Natural killer cell (primary cell): Measurements from ENCODE around the gene MYBPH. TPM values are rescaled to one million over a fixed set of nuclear protein-coding genes. Genes with fewer than 3 reads are reported as not detected.

Source experiments
- ATAC-seq, 3 donors: fragments of 150-1000 bp in 2 of 3; fragments of 200-7000 bp in 1 of 3; cut with Tn5 transposase; 1 replicate in 1 of 3; 2 replicates in 2 of 3; pipeline ENCODE4 v1.10.0; 2021; ENCODE audit warnings: mild to moderate bottlenecking in 2 of 3, moderate library complexity in 2 of 3
- DNase-seq, 2 donors: peaks; one replicate each; pipeline versions ENCODE4 v3.0.0 to v3.0.0-alpha.2; 2013 to 2021; ENCODE audit warnings: mixed read lengths in 1 of 2
- H3K27ac ChIP-seq: one replicate; pipeline ENCODE4 v1.5.1; 2013; ENCODE audit warnings: mild to moderate bottlenecking, low read length
- H3K27me3 ChIP-seq: one replicate; pipeline ENCODE4 v1.6.1; 2013; ENCODE audit warnings: low read length; ENCODE audit not compliant: control insufficient read depth, insufficient read depth
- H3K36me3 ChIP-seq: one replicate; pipeline ENCODE4 v1.6.1; 2013; ENCODE audit warnings: low read length; ENCODE audit not compliant: control insufficient read depth, insufficient read depth
- H3K4me1 ChIP-seq: one replicate; pipeline ENCODE4 v1.6.1; 2013; ENCODE audit warnings: low read length; ENCODE audit not compliant: control insufficient read depth, insufficient read depth
- H3K4me3 ChIP-seq: one replicate; pipeline ENCODE4 v1.5.1; 2013; ENCODE audit warnings: low read length
- H3K9me3 ChIP-seq: one replicate; pipeline ENCODE4 v1.6.1; 2013; ENCODE audit warnings: low read length; ENCODE audit not compliant: control insufficient read depth, insufficient read depth
- H3K27ac Mint-ChIP-seq, 2 donors: one replicate each; pipeline ENCODE4 v1.8.0; 2022; ENCODE audit warnings: mild to moderate bottlenecking in 2 of 2, mixed read lengths in 2 of 2, moderate library complexity in 1 of 2
- H3K27me3 Mint-ChIP-seq, 2 donors: one replicate each; pipeline ENCODE4 v1.8.0; 2022; ENCODE audit warnings: low read depth in 2 of 2, mixed read lengths in 2 of 2
- H3K36me3 Mint-ChIP-seq: one replicate; pipeline ENCODE4 v1.8.0; 2022; ENCODE audit warnings: mixed read lengths
- H3K4me1 Mint-ChIP-seq, 2 donors: one replicate each; pipeline ENCODE4 v1.8.0; 2022; ENCODE audit warnings: mixed read lengths in 2 of 2
- H3K4me3 Mint-ChIP-seq: one replicate; pipeline ENCODE4 v1.8.0; 2022; ENCODE audit warnings: mild to moderate bottlenecking, moderate library complexity, mixed read lengths
- H3K9me3 Mint-ChIP-seq, 2 donors: one replicate each; pipeline ENCODE4 v1.8.0; 2022; ENCODE audit warnings: mixed read lengths in 2 of 2
- CTCF ChIP-seq: fragments of 200-600 bp; IDR thresholded peaks from one replicate; pipeline ENCODE4 v1.8.0; 2022; ENCODE audit warnings: antibody characterized with exemption
- WGBS: methylation state at CpG from one replicate; pipeline ENCODE4 v1.1.7; 2013; ENCODE audit warnings: missing lambda C conversion rate; ENCODE audit not compliant: insufficient coverage; 5-methylcytosine and 5-hydroxymethylcytosine counted together
- intact Hi-C: fragments of 100-400 bp; cut with micrococcal nuclease; formaldehyde crosslinking; loops from one replicate; pipeline ENCODE4 v1.14.2; 2022
- total RNA-seq, 4 donors: library from RNA; stranded (reverse); fragments of 120-200 nt in 1 of 4; gene quantifications; one replicate each; pipeline versions ENCODE4 v1.2.3 to v1.2.4, GENCODE V29; 2013 to 2022

The MYBPH gene
- total RNA-seq, 3 donors from 2014 or later (not counting 1 experiment from before 2014, with no cell fraction given) = not detected

- H3K36me3 ChIP-seq = no peaks in the 10 kb centered on the region
- no peak for TF ChIP-seq CTCF
- no peaks in the 10 kb centered on the region for H3K9me3 ChIP-seq
- peaks cover 8% of the 10 kb centered on the region for H3K4me1 ChIP-seq
- Mint-ChIP-seq H3K27ac (no peak overlapping the region), H3K4me3 (no peak overlapping the region), H3K4me1 (peaks cover 0 to 8% of the 10 kb centered on the region in 2 donors), H3K9me3 (no peaks in the 10 kb centered on the region), H3K27me3 (peaks cover 12 to 14% of the 10 kb centered on the region in 2 donors), H3K36me3 (no peaks in the 10 kb centered on the region)
- ATAC-seq = no peak
- H3K4me3 ChIP-seq = no peak overlapping the region
- intact Hi-C loops = no loop called here
- no peaks in the 10 kb centered on the region for H3K27me3 ChIP-seq
- H3K27ac ChIP-seq = no peak overlapping the region
- 87% methylated on average over 8 of the region's 8 CpGs for WGBS
- no peak for DNase-seq
Measured at GRCh38 chr1:203219934-203220333, 44.3 kb upstream of the MYBPH start.

GRCh38 chr1:203219171-203219570 lies 43.5 kb upstream of the MYBPH start:
- WGBS = 100% methylated on average over 1 of the region's 1 CpG
- Histone ChIP-seq H3K9me3 (no peaks in the 10 kb centered on the region), H3K4me3 (no peak overlapping the region), H3K27ac (no peak overlapping the region), H3K4me1 (peaks cover 8% of the 10 kb centered on the region), H3K27me3 (no peaks in the 10 kb centered on the region), H3K36me3 (no peaks in the 10 kb centered on the region)
- H3K4me1 Mint-ChIP-seq = peaks cover 0 to 8% of the 10 kb centered on the region in 2 donors
- no peak overlapping the region for H3K4me3 Mint-ChIP-seq
- H3K27me3 Mint-ChIP-seq = peaks cover 12 to 14% of the 10 kb centered on the region in 2 donors
- no peak overlapping the region for H3K27ac Mint-ChIP-seq
- no peak for TF ChIP-seq CTCF
- intact Hi-C loops = no loop called here
- no peak for ATAC-seq
- no peak for DNase-seq
- no peaks in the 10 kb centered on the region for H3K36me3 Mint-ChIP-seq
- no peaks in the 10 kb centered on the region for H3K9me3 Mint-ChIP-seq

- intact Hi-C loops = no loop called here
Measured at GRCh38 chr1:203217668-203218067, 42.0 kb upstream of the MYBPH start.

More at GRCh38 chr1:203217668-203218067, 42.0 kb upstream of the MYBPH start:
- Mint-ChIP-seq H3K4me1 (peaks cover 0 to 8% of the 10 kb centered on the region in 2 donors), H3K27me3 (peaks cover 20% of the 10 kb centered on the region in 2 donors), H3K4me3 (no peak overlapping the region), H3K36me3 (no peaks in the 10 kb centered on the region), H3K9me3 (no peaks in the 10 kb centered on the region), H3K27ac (no peak overlapping the region)
- no peak for TF ChIP-seq CTCF
- peaks cover 8% of the 10 kb centered on the region for H3K4me1 ChIP-seq
- H3K27me3 ChIP-seq = no peaks in the 10 kb centered on the region
- ATAC-seq (no peak), DNase-seq (no peak)
- H3K4me3 ChIP-seq = no peak overlapping the region
- H3K9me3 ChIP-seq = no peaks in the 10 kb centered on the region
- no peak overlapping the region for H3K27ac ChIP-seq
- 41% methylated on average over 7 of the region's 7 CpGs for WGBS
- no peaks in the 10 kb centered on the region for H3K36me3 ChIP-seq
